ENCODE results near the gene CFAP100.

- TF ChIP-seq CTCF (IDR thresholded peaks at IDR 0.05; ENCODE audit: poor library complexity) (no peak), EZH2 (IDR thresholded peaks at IDR 0.05; ENCODE audit: borderline replicate concordance) (no peak), EZH2phosphoT487 (IDR thresholded peaks at IDR 0.05; ENCODE audit: low read depth, severe bottlenecking, unreplicated experiment) (no peak)
Measured at GRCh38 chr3:126419151-126419703, 24.5 kb downstream of the CFAP100 start.

Data from hepatocyte (in vitro differentiated cells).